K562 (cell line): Measurements from ENCODE around the gene LCA5L. TPM values are rescaled to one million over a fixed set of nuclear protein-coding genes. Genes with fewer than 3 reads are reported as not detected.

Experiments
- EP300 ChIP-seq: IDR thresholded peaks from 2 replicates; pipeline ENCODE4 v1.6.1; 2012; ENCODE audit warnings: low read length, improper control_type of control experiment
- ESRRA ChIP-seq: fragments of 450-650 bp; IDR thresholded peaks from 2 replicates; pipeline ENCODE4 v1.6.1; 2014; ENCODE audit warnings: low read depth, mild to moderate bottlenecking, moderate library complexity, borderline replicate concordance
- FOS ChIP-seq: IDR thresholded peaks from 3 replicates; pipeline ENCODE4 v1.6.1; 2011; ENCODE audit not compliant: insufficient read length; ENCODE audit errors: extremely low read depth
- FOXJ2 ChIP-seq: fragments of 200-800 bp; sonication (Bioruptor generic); IDR thresholded peaks from 2 replicates; pipeline ENCODE4 v1.6.1; 2016; ENCODE audit warnings: missing genetic modification characterization, missing compliant biosample characterization
- MAZ ChIP-seq, 2 experiments: fragments of 450-650 bp in 1 of 2; sonication (generic) in 1 of 2; formaldehyde crosslinking; IDR thresholded peaks in 1 of 2; conservative IDR thresholded peaks in 1 of 2; 2 replicates each; pipeline versions ENCODE4 v1.4.0 to v1.5.0; 2020; ENCODE audit warnings: mild to moderate bottlenecking in 1 of 2, missing genetic modification reagents in 1 of 2
- NFATC3 ChIP-seq: fragments of 450-650 bp; IDR thresholded peaks from 2 replicates; pipeline ENCODE4 v1.6.1; 2017; ENCODE audit warnings: mild to moderate bottlenecking
- PHF8 ChIP-seq: fragments of 200-600 bp; sonication (generic); IDR thresholded peaks from 2 replicates; pipeline ENCODE4 v1.6.1; 2012; ENCODE audit warnings: mixed run types, mild to moderate bottlenecking, inconsistent platforms, low read length, moderate library complexity, borderline replicate concordance
- RNF2 ChIP-seq: sonication (generic); IDR thresholded peaks from 2 replicates; pipeline ENCODE4 v1.6.1; 2016
- SNAPC5 ChIP-seq: fragments of 250-450 bp; sonication (Bioruptor Pico); IDR thresholded peaks from 2 replicates; pipeline ENCODE4 v1.8.0; 2021; ENCODE audit warnings: moderate library complexity, mild to moderate bottlenecking, inconsistent platforms
- SREBF1 ChIP-seq: fragments of 150-350 bp; IDR thresholded peaks from 2 replicates; pipeline ENCODE4 v1.6.1; 2014; ENCODE audit warnings: antibody characterized with exemption, low read depth, low read length, borderline replicate concordance
- TFAM ChIP-seq: fragments of 250-450 bp; sonication (Bioruptor Pico); conservative IDR thresholded peaks from 2 replicates; pipeline ENCODE4 v1.5.0; 2021; ENCODE audit warnings: mild to moderate bottlenecking, moderate library complexity
- ZFPM2 ChIP-seq: fragments of 250-450 bp; sonication (Bioruptor Pico); IDR thresholded peaks from 2 replicates; pipeline ENCODE4 v1.5.1; 2022; ENCODE audit warnings: mild to moderate bottlenecking
- ZKSCAN3 ChIP-seq: fragments of 250-450 bp; sonication (Bioruptor Pico); IDR thresholded peaks from 2 replicates; pipeline ENCODE4 v1.4.0; 2020
- ZNF277 ChIP-seq: fragments of 250-450 bp; sonication (Bioruptor Pico); IDR thresholded peaks from 2 replicates; pipeline ENCODE4 v1.8.0; 2022; ENCODE audit warnings: inconsistent platforms, mild to moderate bottlenecking, moderate library complexity, borderline replicate concordance
- ZNF324 ChIP-seq: fragments of 250-450 bp; sonication (Bioruptor Pico); IDR thresholded peaks from 2 replicates; pipeline ENCODE4 v1.4.0; 2020; ENCODE audit warnings: mild to moderate bottlenecking
- ZNF395 ChIP-seq: fragments of 200-800 bp; sonication (Bioruptor generic); IDR thresholded peaks from 2 replicates; pipeline ENCODE4 v1.6.1; 2017; ENCODE audit warnings: missing genetic modification characterization, missing compliant biosample characterization
- ZNF609 ChIP-seq: sonication (generic); formaldehyde crosslinking; IDR thresholded peaks from 2 replicates; pipeline ENCODE4 v1.8.1; 2023; ENCODE audit warnings: missing genetic modification reagents, mild to moderate bottlenecking, borderline replicate concordance
- ZNF655 ChIP-seq: fragments of 250-450 bp; sonication (Bioruptor Pico); IDR thresholded peaks from 2 replicates; pipeline ENCODE4 v1.5.0; 2021
- ZNF668 ChIP-seq: fragments of 250-450 bp; sonication (Bioruptor Pico); IDR thresholded peaks from 2 replicates; pipeline ENCODE4 v1.8.0; 2022; ENCODE audit warnings: mild to moderate bottlenecking, inconsistent platforms
- polyA plus RNA-seq, 8 experiments: library from polyadenylated mRNA; depleted of rRNA in 4 of 8; stranded (reverse) in 5 of 8; unstranded in 3 of 8; fragments of >200 nt; fragmentation: Nextera tagmentation in 2 of 8; fragmentation: Illumina TruSeq in 1 of 8; extraction: Ambion mirVana in 2 of 8; extraction: Trizol in 1 of 8; gene quantifications; 2 replicates each; pipeline versions ENCODE4 v1.2.1 to v1.2.3, GENCODE V29; 2011 to 2014; ENCODE audit warnings: inconsistent platforms in 1 of 8, missing spikeins in 1 of 8
- total RNA-seq, 7 experiments: library from RNA; depleted of rRNA in 6 of 7; stranded (reverse); fragments of >200 nt in 6 of 7; fragmentation: Illumina TruSeq in 2 of 7; extraction: Trizol in 2 of 7; gene quantifications; 2 replicates each; pipeline versions ENCODE4 v1.2.1 to v1.2.3, GENCODE V29; 2011 to 2021; ENCODE audit warnings: low replicate concordance in 1 of 7

The LCA5L gene
- total and polyA plus RNA-seq, 9 of the 15 experiments (the other 6 are each of a cell fraction or from before 2014, with no cell fraction given) = 1.8 to 4.9 (median 3.8) TPM

- TF ChIP-seq ZNF609 (CRISPR knock-in tag) (no peak), SNAPC5 (CRISPR knock-in tag) (no peak), ZKSCAN3 (no peak), ZNF395 (peak; percentile 33; the same call in 1 of the 2 replicates), ESRRA (peak; percentile 55; the same call in 1 of the 2 replicates), ZNF277 (CRISPR knock-in tag) (no peak), FOS (no peak), RNF2 (peak; percentile 42; the same call in 1 of the 2 replicates), EP300 (no peak), FOXJ2 (peak; percentile 99), PHF8 (peak; percentile 77; the same call in 1 of the 2 replicates), SREBF1 (no peak), MAZ (CRISPR knock-in tag; conservative IDR thresholded peaks at IDR 0.05 in 1 of 2, IDR thresholded peaks at IDR 0.05 in 1 of 2) (peak; percentile 39 to 85; a peak in 2 of 4 replicates), TFAM (no peak), ZNF324 (CRISPR knock-in tag) (no peak), NFATC3 (no peak), ZFPM2 (CRISPR knock-in tag) (no peak), ZNF655 (CRISPR knock-in tag) (no peak), ZNF668 (CRISPR knock-in tag) (no peak)
These were observed 65.3 kb downstream of the LCA5L start (continued) for GRCh38 chr21:39379986-39380891.
